Glutamatergic neuron (in vitro differentiated cells): ENCODE results near the gene GABRG3. TPM values are rescaled to one million over a fixed set of nuclear protein-coding genes. Genes with fewer than 3 reads are reported as not detected.

ENCODE experiments used
- DNase-seq: peaks from one replicate; pipeline ENCODE4 v3.0.0; 2022
- H3K27ac Mint-ChIP-seq: one replicate; pipeline ENCODE4 v1.8.0; 2020; ENCODE audit warnings: mild to moderate bottlenecking, mixed read lengths, inconsistent platforms; ENCODE audit not compliant: unreplicated experiment
- H3K27me3 Mint-ChIP-seq: one replicate; pipeline ENCODE4 v1.8.0; 2020; ENCODE audit warnings: mild to moderate bottlenecking, moderate library complexity, mixed read lengths, inconsistent platforms; ENCODE audit not compliant: unreplicated experiment
- H3K36me3 Mint-ChIP-seq: one replicate; pipeline ENCODE4 v1.8.0; 2020; ENCODE audit warnings: mild to moderate bottlenecking, mixed read lengths, inconsistent platforms; ENCODE audit not compliant: unreplicated experiment
- H3K4me1 Mint-ChIP-seq: one replicate; pipeline ENCODE4 v1.8.0; 2020; ENCODE audit warnings: mild to moderate bottlenecking, low read depth, mixed read lengths, inconsistent platforms; ENCODE audit not compliant: unreplicated experiment
- H3K4me3 Mint-ChIP-seq: one replicate; pipeline ENCODE4 v1.8.0; 2020; ENCODE audit warnings: mild to moderate bottlenecking, mixed read lengths, inconsistent platforms; ENCODE audit not compliant: unreplicated experiment
- H3K9me3 Mint-ChIP-seq: one replicate; pipeline ENCODE4 v1.8.0; 2020; ENCODE audit warnings: mild to moderate bottlenecking, moderate library complexity, mixed read lengths, inconsistent platforms; ENCODE audit not compliant: unreplicated experiment
- CTCF ChIP-seq: fragments of 200-600 bp; sonication (generic); IDR thresholded peaks from one replicate; pipeline ENCODE4 v1.5.0; 2021; ENCODE audit not compliant: partially characterized antibody, unreplicated experiment
- total RNA-seq: library from RNA; stranded (reverse); fragmentation: NEBNext Ultra II Directional; extraction: Animal tissue kit (Norgen Biotek cat#: 25700); gene quantifications from one replicate; pipeline ENCODE4 v1.2.1, GENCODE V29; 2021; ENCODE audit not compliant: unreplicated experiment

Gene GABRG3
- total RNA-seq, 1 donor from 2014 or later: 1.3 TPM

DNA sequence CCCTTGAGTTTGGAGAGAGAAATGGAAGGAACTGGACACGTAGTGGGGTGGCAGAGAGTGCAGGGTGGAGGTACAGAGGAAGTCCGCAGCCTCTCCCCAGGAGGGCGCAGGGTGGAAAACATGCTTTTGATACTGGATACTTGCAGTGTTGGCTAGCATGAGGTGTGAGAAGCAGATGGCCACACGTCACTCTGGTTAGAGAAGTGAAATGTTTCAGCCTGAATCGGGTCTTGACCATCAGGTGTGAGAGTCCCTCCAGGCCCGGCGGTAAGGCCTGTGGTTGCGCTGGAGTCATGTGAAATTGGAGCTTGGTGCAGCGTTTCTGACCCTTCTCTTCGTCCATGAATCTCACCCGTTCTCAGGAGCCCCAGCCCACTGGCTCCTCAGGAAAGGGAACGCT lies 93.1 kb downstream of the GABRG3 start:
- Mint-ChIP-seq H3K4me3 (no peak overlapping the region), H3K27me3 (peaks cover 14% of the 10 kb centered on the region), H3K36me3 (peaks cover 14% of the 10 kb centered on the region), H3K4me1 (peaks cover 23% of the 10 kb centered on the region), H3K9me3 (peaks cover 11% of the 10 kb centered on the region), H3K27ac (peak overlapping the region; percentile 17)
- TF ChIP-seq CTCF: no peak
- no peak for DNase-seq

DNA sequence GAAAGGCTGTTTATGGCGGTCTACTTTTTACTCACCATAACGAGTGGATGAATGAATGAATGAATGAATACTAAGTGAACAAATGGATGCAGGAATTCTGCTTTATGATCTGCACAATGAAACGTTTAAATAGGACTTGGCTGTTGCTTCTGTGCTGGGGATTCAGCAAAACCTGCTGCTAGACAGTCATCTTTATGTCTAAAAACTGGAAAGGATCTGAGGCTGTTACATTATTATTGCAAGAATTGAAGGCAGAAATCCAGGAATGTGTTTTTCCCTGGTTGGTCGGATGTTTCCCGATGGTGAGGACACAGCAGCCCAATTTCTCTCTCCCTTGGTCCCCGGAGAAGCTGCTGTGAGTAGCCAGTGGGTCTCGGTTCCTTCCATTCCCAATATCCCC lies 94.2 kb downstream of the GABRG3 start:
- no peak for TF ChIP-seq CTCF
- Mint-ChIP-seq H3K9me3 (peaks cover 11% of the 10 kb centered on the region), H3K27me3 (peaks cover 14% of the 10 kb centered on the region), H3K27ac (no peak overlapping the region), H3K36me3 (peaks cover 14% of the 10 kb centered on the region), H3K4me1 (peaks cover 21% of the 10 kb centered on the region), H3K4me3 (no peak overlapping the region)
- DNase-seq: no peak

DNA sequence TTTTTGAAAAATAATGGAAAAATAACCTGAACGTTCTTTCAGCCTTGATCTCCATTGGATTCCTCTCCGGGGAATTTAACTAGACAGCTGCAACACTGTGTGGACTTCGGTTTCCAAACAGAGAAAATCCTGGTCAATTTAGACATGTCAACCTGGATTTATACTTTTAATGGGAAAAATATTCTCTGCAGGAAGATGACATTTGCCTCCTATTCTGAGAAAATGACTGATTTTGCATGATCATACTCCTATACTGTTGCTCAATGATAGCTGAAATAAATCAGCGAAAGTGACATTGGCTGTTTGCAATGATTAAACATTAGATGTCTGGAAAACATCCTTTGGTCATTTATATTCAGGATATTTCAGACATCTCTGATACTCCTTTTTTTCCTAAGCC lies 94.8 kb downstream of the GABRG3 start:
- no peak overlapping the region for H3K27ac Mint-ChIP-seq
- peaks cover 14% of the 10 kb centered on the region for H3K36me3 Mint-ChIP-seq
- peaks cover 20% of the 10 kb centered on the region for H3K4me1 Mint-ChIP-seq
- no peak for DNase-seq
- H3K4me3 Mint-ChIP-seq: no peak overlapping the region
- peaks cover 11% of the 10 kb centered on the region for H3K9me3 Mint-ChIP-seq
- peaks cover 16% of the 10 kb centered on the region for H3K27me3 Mint-ChIP-seq
- no peak for TF ChIP-seq CTCF

GRCh38 chr15:27066446-27066845 lies 95.5 kb downstream of the GABRG3 start:
- H3K4me3 Mint-ChIP-seq: no peak overlapping the region
- no peak overlapping the region for H3K27ac Mint-ChIP-seq
- H3K9me3 Mint-ChIP-seq: peaks cover 9% of the 10 kb centered on the region
- no peak for TF ChIP-seq CTCF
- peaks cover 15% of the 10 kb centered on the region for H3K27me3 Mint-ChIP-seq
- H3K36me3 Mint-ChIP-seq: peaks cover 14% of the 10 kb centered on the region
- no peak for DNase-seq
- peaks cover 15% of the 10 kb centered on the region for H3K4me1 Mint-ChIP-seq

DNA sequence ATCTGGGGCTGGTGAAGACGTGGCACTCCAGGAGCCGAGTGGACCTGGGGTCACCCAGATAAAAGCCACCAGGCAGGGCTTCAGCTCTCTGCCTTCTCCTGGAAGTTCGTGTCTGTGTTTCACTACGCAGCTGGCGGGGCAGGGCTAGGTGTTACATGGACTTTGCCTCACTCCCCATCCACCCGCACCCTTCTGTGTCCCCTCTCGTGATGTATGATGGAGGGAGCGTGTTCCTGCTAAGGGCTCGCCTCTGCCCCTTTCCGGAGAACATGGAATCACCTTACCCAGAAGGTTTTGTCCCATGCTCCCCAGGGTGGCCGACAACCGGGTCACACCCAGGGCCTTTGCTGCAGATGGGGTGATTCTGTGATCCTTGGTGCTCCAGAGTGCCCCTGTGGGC lies 96.2 kb downstream of the GABRG3 start:
- H3K27ac Mint-ChIP-seq: no peak overlapping the region
- TF ChIP-seq CTCF: no peak
- DNase-seq: no peak
- no peak overlapping the region for H3K4me3 Mint-ChIP-seq
- H3K9me3 Mint-ChIP-seq: peaks cover 5% of the 10 kb centered on the region
- H3K4me1 Mint-ChIP-seq: peaks cover 7% of the 10 kb centered on the region
- H3K36me3 Mint-ChIP-seq: peaks cover 14% of the 10 kb centered on the region
- H3K27me3 Mint-ChIP-seq: peaks cover 9% of the 10 kb centered on the region
